HepG2 (cell line): ENCODE data around the gene SART1. TPM values are rescaled to one million over a fixed set of nuclear protein-coding genes. Genes with fewer than 3 reads are reported as not detected.

Source experiments
- ATAC-seq: fragments of 200-7000 bp; cut with Tn5 transposase; 3 replicates; pipeline ENCODE4 v1.9.1; 2020; ENCODE audit warnings: mild to moderate bottlenecking, moderate library complexity
- BruUV-seq: library from RNA; stranded (reverse); fragments of 400-500 nt; replicated peaks from 2 replicates; lab custom pipeline; 2021; lab: Mats Ljungman, UMichigan
- CTCF ChIA-PET: fragments of 300-600 bp; formaldehyde crosslinking; extraction: SDS; loops from one replicate; lab custom pipeline; 2021; ENCODE audit warnings: low total read pairs, inconsistent platforms, low intra/inter-chr PET ratio; lab: Yijun Ruan, JAX
- POLR2A ChIA-PET: fragments of 350-600 bp; sonication (Branson Sonifier 250); formaldehyde crosslinking; loops from one replicate; lab custom pipeline; 2020; ENCODE audit warnings: antibody characterized with exemption, inconsistent platforms; lab: Yijun Ruan, JAX
- DNase-seq: peaks from one replicate; pipeline ENCODE4 v3.0.0-alpha.2; 2015; ENCODE audit warnings: low spot score
- FAIRE-seq: peaks from 3 replicates; lab custom pipeline; 2011; peaks lifted over from hg19 to GRCh38; lab: Jason Lieb, UNC
- H2AFZ ChIP-seq: one replicate; pipeline ENCODE4 v1.6.1; 2011; ENCODE audit warnings: low read length, inconsistent platforms
- H3K27ac ChIP-seq: fragments of 300-600 bp; 3 replicates; pipeline ENCODE4 v1.8.0; 2011; ENCODE audit warnings: mixed run types, mild to moderate bottlenecking, mixed read lengths, low read length, inconsistent platforms; ENCODE audit not compliant: insufficient read depth; ENCODE audit errors: extremely low read length
- H3K27me3 ChIP-seq, 2 experiments: fragments of 200-600 bp in 1 of 2; 2 replicates in 1 of 2; 3 replicates in 1 of 2; pipeline versions ENCODE4 v1.6.0 to v1.8.0; 2011; ENCODE audit warnings: low read length in 2 of 2, mild to moderate bottlenecking in 2 of 2, moderate library complexity in 2 of 2, inconsistent platforms in 1 of 2; ENCODE audit not compliant: insufficient read depth in 2 of 2, control insufficient read depth in 1 of 2
- H3K36me3 ChIP-seq, 2 experiments: fragments of 200-600 bp in 1 of 2; replicated peaks in 1 of 2; 2 replicates in 1 of 2; 3 replicates in 1 of 2; pipeline versions ENCODE4 v1.5.1 to v1.8.0; 2011; ENCODE audit warnings: low read length in 2 of 2, inconsistent platforms in 1 of 2; ENCODE audit not compliant: insufficient read depth in 2 of 2, control insufficient read depth in 1 of 2
- H3K4me1 ChIP-seq: 2 replicates; pipeline ENCODE4 v1.5.1; 2012; ENCODE audit warnings: low read length, inconsistent platforms; ENCODE audit not compliant: insufficient read depth
- H3K4me2 ChIP-seq: 2 replicates; pipeline ENCODE4 v1.6.0; 2011; ENCODE audit warnings: low read depth, low read length, inconsistent platforms
- H3K4me3 ChIP-seq, 3 experiments: fragments of 200-600 bp in 1 of 3; sonication (generic), shearing (Covaris generic) in 1 of 3; replicated peaks in 1 of 3; 2 replicates each; pipeline ENCODE4 v1.5.1; 2011 to 2016; ENCODE audit warnings: low read length in 3 of 3, inconsistent platforms in 2 of 3, low read depth in 2 of 3, mild to moderate bottlenecking in 2 of 3, control low read depth in 1 of 3, mixed read lengths in 1 of 3; ENCODE audit not compliant: insufficient read depth in 1 of 3
- H3K79me2 ChIP-seq: one replicate; pipeline ENCODE4 v1.6.1; 2011; ENCODE audit warnings: low read length, inconsistent platforms; ENCODE audit not compliant: insufficient read depth
- H3K9ac ChIP-seq: 2 replicates; pipeline ENCODE4 v1.6.0; 2011; ENCODE audit warnings: mild to moderate bottlenecking, low read depth, low read length, inconsistent platforms; ENCODE audit not compliant: insufficient read depth
- H3K9me3 ChIP-seq: 2 replicates; pipeline ENCODE4 v1.5.1; 2012; ENCODE audit warnings: mild to moderate bottlenecking, low read length
- H4K20me1 ChIP-seq: 2 replicates; pipeline ENCODE4 v1.6.0; 2011; ENCODE audit warnings: inconsistent platforms, mild to moderate bottlenecking, low read length, moderate library complexity; ENCODE audit not compliant: insufficient read depth
- CERS6 ChIP-seq: sonication (generic); formaldehyde crosslinking; IDR thresholded peaks from 2 replicates; pipeline ENCODE4 v1.5.0; 2020; ENCODE audit warnings: missing genetic modification reagents
- DR1 ChIP-seq: sonication (generic); formaldehyde crosslinking; IDR thresholded peaks from 2 replicates; pipeline ENCODE4 v1.8.0; 2021; ENCODE audit warnings: mild to moderate bottlenecking, missing genetic modification reagents, inconsistent platforms
- HDAC6 ChIP-seq: fragments of 200-600 bp; sonication (generic); IDR thresholded peaks from 2 replicates; pipeline ENCODE4 v1.7.0; 2017; ENCODE audit warnings: mild to moderate bottlenecking, antibody characterized with exemption, low read length, low read depth
- IRX3 ChIP-seq: sonication (generic); formaldehyde crosslinking; IDR thresholded peaks from 2 replicates; pipeline ENCODE4 v1.8.1; 2023; ENCODE audit warnings: mild to moderate bottlenecking, low read depth, missing genetic modification reagents, borderline replicate concordance
- JUND ChIP-seq: sonication (generic); formaldehyde crosslinking; IDR thresholded peaks from 2 replicates; pipeline ENCODE4 v1.8.0; 2022; ENCODE audit warnings: mild to moderate bottlenecking, missing genetic modification reagents
- MTF2 ChIP-seq: sonication (generic); formaldehyde crosslinking; IDR thresholded peaks from 2 replicates; pipeline ENCODE4 v1.5.0; 2020; ENCODE audit warnings: missing genetic modification reagents, borderline replicate concordance
- RNF219 ChIP-seq: sonication (generic); formaldehyde crosslinking; IDR thresholded peaks from 2 replicates; pipeline ENCODE4 v1.5.0; 2020; ENCODE audit warnings: mild to moderate bottlenecking, missing genetic modification reagents
- SMAD3 ChIP-seq: sonication (generic); formaldehyde crosslinking; IDR thresholded peaks from 2 replicates; pipeline ENCODE4 v1.4.0; 2020; ENCODE audit warnings: missing genetic modification reagents
- TBX3 ChIP-seq: fragments of 450-650 bp; IDR thresholded peaks from 2 replicates; pipeline ENCODE4 v1.6.1; 2017; ENCODE audit warnings: antibody characterized with exemption, mild to moderate bottlenecking, inconsistent platforms, borderline replicate concordance
- TP53 ChIP-seq: sonication (generic); formaldehyde crosslinking; conservative IDR thresholded peaks from 2 replicates; pipeline ENCODE4 v1.4.0; 2020; ENCODE audit warnings: missing genetic modification reagents
- ZNF260 ChIP-seq: sonication (generic); formaldehyde crosslinking; IDR thresholded peaks from 2 replicates; pipeline ENCODE4 v1.4.0; 2020; ENCODE audit warnings: missing genetic modification reagents, low read depth, mild to moderate bottlenecking, borderline replicate concordance
- ZNF331 ChIP-seq: sonication (generic); formaldehyde crosslinking; IDR thresholded peaks from 2 replicates; pipeline ENCODE4 v1.4.0; 2020; ENCODE audit warnings: missing genetic modification reagents
- ZNF33B ChIP-seq: sonication (generic); formaldehyde crosslinking; IDR thresholded peaks from 2 replicates; pipeline ENCODE4 v1.5.1; 2020; ENCODE audit warnings: mild to moderate bottlenecking, missing genetic modification reagents
- ZNF362 ChIP-seq: sonication (generic); formaldehyde crosslinking; IDR thresholded peaks from 2 replicates; pipeline ENCODE4 v1.4.0; 2020; ENCODE audit warnings: missing genetic modification reagents, mild to moderate bottlenecking, borderline replicate concordance
- ZSCAN5A ChIP-seq: sonication (generic); formaldehyde crosslinking; IDR thresholded peaks from 2 replicates; pipeline ENCODE4 v1.8.0; 2022; ENCODE audit warnings: mild to moderate bottlenecking, missing genetic modification reagents, borderline replicate concordance
- WGBS: methylation state at CpG from one replicate; pipeline ENCODE4 v1.1.6; 2017; ENCODE audit warnings: low lambda C conversion rate; 5-methylcytosine and 5-hydroxymethylcytosine counted together
- in situ Hi-C: cut with HindIII; loops from 2 replicates; pipeline ENCODE4 v1.10.0; 2017; ENCODE audit warnings: low pct_unique_long_range_greater_than_20kb; ENCODE audit not compliant: extremely low pct_ligation_motif_present
- intact Hi-C: fragments of 100-400 bp; cut with micrococcal nuclease; formaldehyde crosslinking; loops from one replicate; pipeline ENCODE4 v1.10.0; 2022; ENCODE audit not compliant: unreplicated experiment
- polyA plus RNA-seq, 8 experiments: library from polyadenylated mRNA; depleted of rRNA in 3 of 8; stranded (reverse) in 7 of 8; unstranded in 1 of 8; fragments of >200 nt; fragmentation: Illumina TruSeq in 4 of 8; extraction: Trizol in 4 of 8; gene quantifications; 2 replicates each; pipeline versions ENCODE4 v1.2.1 to v1.2.3, GENCODE V29; 2011 to 2016; ENCODE audit warnings: low read depth in 4 of 8, missing spikeins in 1 of 8, mixed read lengths in 1 of 8; ENCODE audit not compliant: insufficient read depth in 1 of 8
- total RNA-seq, 5 experiments: library from RNA; depleted of rRNA; stranded (reverse); fragments of >200 nt; fragmentation: Illumina TruSeq; extraction: Trizol; gene quantifications; 2 replicates each; pipeline ENCODE4 v1.2.3, GENCODE V29; 2016; ENCODE audit warnings: low read depth in 1 of 5

Gene SART1
- total and polyA plus RNA-seq, 2 of the 13 experiments (the other 11 are each of a cell fraction or from before 2014, with no cell fraction given) = 11.3 to 22.5 TPM

- Histone ChIP-seq H2AFZ (no peak overlapping the region), H3K79me2 (peaks cover 22% of the 10 kb centered on the region), H3K4me1 (peaks cover 26% of the 10 kb centered on the region), H3K9me3 (no peaks in the 10 kb centered on the region), H4K20me1 (no peaks in the 10 kb centered on the region), H3K36me3 (peaks cover 31 to 49% of the 10 kb centered on the region in 2 experiments), H3K27me3 (no peaks in the 10 kb centered on the region; a peak in 2 of 5 replicates), H3K9ac (no peak overlapping the region), H3K27ac (no peak overlapping the region), H3K4me2 (no peak overlapping the region), H3K4me3 (no peak overlapping the region)
- BruUV-seq = no TSS peak
- CTCF ChIA-PET = no interaction called here
- intact Hi-C loops (no loop called here), in situ Hi-C loops (no loop called here)
- DNase-seq (no peak), FAIRE-seq (no peak), ATAC-seq (no peak)
- TF ChIP-seq ZNF33B (CRISPR knock-in tag) (no peak), DR1 (CRISPR knock-in tag) (no peak), SMAD3 (CRISPR knock-in tag) (no peak), MTF2 (CRISPR knock-in tag) (no peak), IRX3 (no peak), HDAC6 (no peak), ZNF331 (no peak), CERS6 (CRISPR knock-in tag) (no peak), TBX3 (no peak), JUND (CRISPR knock-in tag) (no peak), TP53 (no peak), ZNF260 (CRISPR knock-in tag) (no peak), RNF219 (CRISPR knock-in tag) (no peak), ZNF362 (no peak), ZSCAN5A (CRISPR knock-in tag) (no peak)
- 90% methylated on average over 4 of the region's 10 CpGs for WGBS
- POLR2A ChIA-PET = no interaction called here
Observed at GRCh38 chr11:65964906-65965305, 3.4 kb downstream of the SART1 start.
